Measurements from ENCODE around the gene RPL28. TPM values are rescaled to one million over a fixed set of nuclear protein-coding genes. Genes with fewer than 3 reads are reported as not detected.

The RPL28 gene
- total and polyA plus RNA-seq, 10 of the 15 experiments (the other 5 are each of a cell fraction or from before 2014, with no cell fraction given) = 260 to 3,542 (median 891) TPM

- in situ Hi-C loops (cut with MboI) (no loop called here), intact Hi-C loops (cut with micrococcal nuclease; ENCODE audit: unreplicated experiment) (no loop called here)
- Histone ChIP-seq H2AFZ (ENCODE audit: control insufficient read depth, low read depth, low read length) (no peak overlapping the region), H3K36me3 (ENCODE audit: control insufficient read depth in 2 of 2, insufficient read depth in 2 of 2, low read length in 1 of 2) (peaks cover 12 to 22% of the 10 kb centered on the region in 2 experiments; a peak in 3 of 4 replicates), H3K27me3 (replicated peaks in 1 of 2; ENCODE audit: control insufficient read depth in 2 of 2, insufficient read depth in 2 of 2, low read length in 1 of 2) (no peaks in the 10 kb centered on the region), H3K79me2 (ENCODE audit: control insufficient read depth, insufficient read depth, low read length) (peaks cover 41% of the 10 kb centered on the region), H3K4me1 (ENCODE audit: control insufficient read depth, insufficient read depth, low read length) (peaks cover 20% of the 10 kb centered on the region), H3K27ac (ENCODE audit: control insufficient read depth, insufficient read depth) (peak overlapping the region; percentile 98), H3K9ac (ENCODE audit: control insufficient read depth, insufficient read depth, low read length) (peak overlapping the region; percentile 93), H3K4me2 (ENCODE audit: control insufficient read depth, insufficient read depth) (peak overlapping the region; percentile 95), H3K9me3 (replicated peaks; ENCODE audit: control insufficient read depth, insufficient read depth, low read length) (peaks cover 5% of the 10 kb centered on the region; the same call in 1 of the 3 replicates), H3K4me3 (peak overlapping the region; percentile 93), H4K20me1 (ENCODE audit: control insufficient read depth, insufficient read depth) (peaks cover 3% of the 10 kb centered on the region)
- DNase-seq (ENCODE audit: low read depth, low spot score) (no peak), ATAC-seq (no peak), FAIRE-seq (no peak)
- 34% methylated on average over 14 of the region's 14 CpGs for WGBS (ENCODE audit: insufficient coverage, insufficient replicate concordance, low lambda C conversion rate, missing lambda C conversion rate)
- TF ChIP-seq TCF7 (IDR thresholded peaks at IDR 0.05; ENCODE audit: borderline replicate concordance) = no peak
- TF ChIP-seq MLLT1 (IDR thresholded peaks at IDR 0.05) = peak; percentile 78
- TF ChIP-seq POLR2A (IDR thresholded peaks at IDR 0.05; ENCODE audit: low read depth, low read length) = peak; percentile 41
- TSS peak; percentile 79 for BruUV-seq (replicated peaks)
- ChIA-PET POLR2A (interaction anchor here (0.5 to 3.2 kb wide), 7 partner anchors 16 to 726 kb away, joined by 3 to 21 read pairs (median 5); partner anchors contain the start of genes HSPBP1, KMT5C and TMEM238), SMC1A (ENCODE audit: uncharacterized antibody, unreplicated experiment) (interaction anchor here (1.0 kb wide), 1 partner anchor 22 kb away, joined by 3 read pairs; the partner anchor contains the start of gene TMEM238), CTCF (interaction anchor here (0.7 to 1.5 kb wide), 2 partner anchors 23 to 104 kb away, joined by 3 to 8 read pairs; no protein-coding TSS in a partner anchor), RAD21 (ENCODE audit: unreplicated experiment) (interaction anchor here (0.7 to 2.3 kb wide), 4 partner anchors 16 to 104 kb away, joined by 3 to 6 read pairs (median 5); partner anchors contain the start of gene TMEM238)
These were observed 20.5 kb downstream of the RPL28 start for GRCh38 chr19:55406091-55406825.
